Stimulated activated CD4-positive, alpha-beta T cell treated with anti-CD3 and anti-CD28 coated beads, Interleukin-2, amount 100 ng/mL, for 4 hours (primary cell): ENCODE data around the gene RYR3.
"Not testable (repeated sequence)": the region's sequence is repeated elsewhere in the genome, so short reads cannot be mapped to it uniquely, and the experiment has no call there.

Experiments used
- DNase-seq: peaks from one replicate; pipeline ENCODE4 v3.0.0-alpha.2; 2020; ENCODE audit warnings: low read depth

The RYR3 gene

DNA sequence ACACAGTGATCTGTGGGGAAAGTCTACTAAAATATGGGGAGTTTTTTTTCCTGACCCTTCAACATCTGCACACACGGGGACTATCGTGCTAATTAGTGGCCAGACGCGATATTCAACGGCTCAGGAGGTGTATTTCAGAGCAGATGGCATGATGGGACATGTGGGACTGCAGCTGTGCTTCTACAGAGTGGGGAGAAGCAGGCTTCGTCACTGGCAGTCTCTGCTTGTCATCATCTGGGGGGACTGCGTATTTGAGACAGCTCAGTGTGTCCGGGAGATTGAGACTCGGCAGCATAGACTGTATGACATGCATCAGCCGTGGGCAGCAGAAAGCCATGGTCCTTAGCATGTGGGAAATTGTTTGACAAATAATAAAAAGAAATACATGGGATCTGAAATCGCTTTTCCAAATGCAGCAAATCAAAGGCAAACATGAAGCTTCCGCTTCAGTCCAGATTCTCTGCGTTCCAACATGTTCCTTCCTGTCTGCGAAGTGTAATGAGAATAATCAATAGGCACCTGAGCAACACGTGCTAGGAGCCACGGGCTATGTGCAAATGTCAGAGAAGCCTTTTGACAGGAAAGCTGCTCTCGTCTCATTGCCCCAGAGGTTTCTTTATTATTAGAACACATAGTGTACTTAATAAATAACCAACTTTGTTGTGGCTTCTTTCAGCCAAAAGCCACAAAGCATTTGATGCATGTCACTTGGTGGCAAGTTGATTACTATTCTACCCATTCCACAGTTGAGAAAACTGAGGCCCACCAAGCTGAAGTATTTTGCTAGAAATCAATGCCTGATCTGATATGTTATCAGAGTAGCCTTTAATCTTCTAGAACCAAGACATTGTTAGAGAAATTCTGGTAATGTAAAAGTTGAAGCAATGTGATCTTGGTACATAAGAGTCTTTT is 276.3 kb downstream of the RYR3 start:
- no peak for DNase-seq

- no peak for DNase-seq
Observed at GRCh38 chr15:33587773-33588172, 277.0 kb downstream of the RYR3 start.

DNA sequence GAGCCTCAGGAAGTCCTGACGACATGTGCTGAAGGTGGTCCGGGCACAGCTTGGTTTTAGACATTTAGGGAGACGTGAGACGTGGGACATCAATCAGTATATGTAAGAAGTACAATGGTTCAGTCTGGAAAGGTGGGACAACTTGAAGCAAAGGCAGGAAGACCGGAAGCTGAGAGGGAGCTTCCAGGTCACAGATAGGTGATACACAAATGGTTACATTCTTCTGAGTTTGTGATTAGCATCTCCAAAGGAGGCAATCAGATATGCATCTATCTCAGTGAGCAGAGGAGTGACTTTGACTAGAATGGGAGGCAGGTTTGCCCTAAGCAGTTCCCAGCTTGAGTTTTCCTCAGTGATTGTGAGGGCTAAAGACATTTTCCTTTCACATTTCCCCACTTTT is 282.1 kb downstream of the RYR3 start:
- DNase-seq = no peak

DNA sequence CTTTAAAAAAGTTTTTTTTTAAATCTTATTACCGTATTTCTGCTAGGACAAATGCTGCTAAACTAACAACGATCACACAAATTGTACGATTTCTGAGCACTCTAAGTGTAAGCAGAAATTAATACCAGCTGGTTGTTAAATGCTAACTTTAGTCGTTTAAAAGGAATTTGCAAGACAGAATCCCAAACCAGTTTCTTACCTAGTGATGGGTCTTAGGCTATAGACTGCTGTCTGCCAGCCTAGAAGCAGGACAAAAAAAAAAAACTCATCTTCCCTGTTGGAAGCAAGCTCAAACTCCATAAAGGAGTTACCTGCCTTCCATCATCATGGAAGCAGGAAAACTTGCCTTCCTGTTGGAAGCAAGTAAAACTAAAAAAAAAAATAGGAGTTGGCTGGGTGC is 287.6 kb downstream of the RYR3 start:
- not testable (repeated sequence) for DNase-seq

GRCh38 chr15:33600212-33600611 is 289.4 kb downstream of the RYR3 start:
- DNase-seq = no peak

DNA sequence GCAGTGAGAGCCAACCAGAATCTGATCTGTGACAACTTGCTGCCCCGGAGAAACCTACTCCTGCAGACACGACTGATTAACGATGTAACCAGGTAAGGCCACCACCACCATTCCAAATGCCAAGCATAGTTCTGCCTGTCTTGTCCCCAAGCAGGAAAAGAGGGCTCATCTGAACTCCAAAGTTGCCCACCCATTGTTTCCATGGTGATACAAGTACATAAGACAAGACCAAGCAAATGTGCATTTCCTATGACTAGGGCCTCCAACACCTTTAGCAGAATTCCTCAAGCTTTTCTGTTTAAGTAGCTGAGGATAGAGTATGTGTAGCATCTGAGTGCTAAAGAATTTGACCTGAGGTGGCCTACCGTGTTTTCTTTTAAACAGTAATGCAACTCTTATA is 290.7 kb downstream of the RYR3 start:
- no peak for DNase-seq

GRCh38 chr15:33608714-33609113 is 297.9 kb downstream of the RYR3 start:
- DNase-seq = no peak

DNA sequence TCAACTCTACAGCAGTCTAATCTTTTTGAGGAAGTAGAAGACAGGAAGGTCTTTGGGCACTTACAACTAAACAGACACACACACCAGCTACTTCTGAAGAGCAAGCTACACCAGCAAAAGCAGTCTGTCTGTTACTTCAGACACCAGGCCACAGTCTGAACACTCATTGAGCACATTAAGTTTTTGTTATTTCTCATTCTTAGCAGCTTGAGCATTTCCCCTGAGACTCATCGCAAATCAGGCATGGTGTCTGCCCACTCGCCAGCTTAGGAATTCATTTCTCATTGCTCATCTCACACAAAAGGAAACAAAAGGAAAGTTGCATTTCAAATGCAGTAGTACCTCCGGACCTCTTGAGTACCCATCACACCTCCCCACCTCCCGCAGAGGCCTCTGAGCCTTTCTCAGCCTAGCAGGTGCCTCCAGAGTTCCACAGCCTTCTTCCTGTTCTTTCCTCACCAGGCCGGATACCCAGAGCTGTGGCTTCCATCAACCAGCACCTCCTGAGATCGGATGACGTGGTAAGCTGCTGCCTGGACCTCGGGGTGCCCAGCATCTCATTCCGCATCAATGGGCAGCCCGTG is 302.0 kb downstream of the RYR3 start:
- DNase-seq = no peak

DNA sequence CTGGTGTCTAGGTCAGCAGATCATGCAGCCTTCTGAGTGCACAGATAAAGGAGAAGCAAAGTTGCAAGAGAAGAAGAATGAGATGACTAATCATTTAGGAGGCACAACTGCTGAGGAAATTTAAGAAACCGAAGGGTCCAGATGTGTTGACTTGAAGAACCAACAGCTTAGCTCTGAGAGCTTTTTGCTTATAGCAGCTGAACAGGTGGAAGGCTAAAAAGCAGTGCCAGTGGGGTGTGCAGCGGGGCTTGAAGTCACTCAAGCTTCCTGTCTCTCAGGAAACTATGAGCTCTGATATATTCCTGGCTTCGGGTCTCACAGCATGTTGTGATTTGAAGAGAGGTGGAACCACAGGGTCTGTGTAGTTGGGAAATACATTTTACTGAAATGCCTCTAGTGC is 305.7 kb downstream of the RYR3 start:
- no peak for DNase-seq

DNA sequence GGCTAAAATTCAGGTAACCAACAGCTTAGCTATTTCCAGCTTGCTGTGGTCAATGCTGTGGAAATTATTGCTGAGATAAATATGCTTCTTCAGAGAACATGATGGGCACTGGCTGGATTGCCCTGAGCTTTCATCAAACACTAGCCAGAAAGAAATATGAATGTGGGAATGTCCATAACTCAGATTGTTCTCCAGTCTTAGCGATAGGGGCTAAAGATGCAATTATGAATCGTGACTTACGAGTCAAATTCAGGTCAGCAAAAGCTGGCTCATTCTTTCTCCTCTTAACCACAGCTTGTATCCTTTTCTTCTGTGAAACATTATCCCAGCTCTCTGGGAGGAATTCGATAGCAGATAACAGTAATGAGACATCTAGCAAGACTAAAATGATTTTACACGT is 307.6 kb downstream of the RYR3 start:
- DNase-seq = no peak

DNA sequence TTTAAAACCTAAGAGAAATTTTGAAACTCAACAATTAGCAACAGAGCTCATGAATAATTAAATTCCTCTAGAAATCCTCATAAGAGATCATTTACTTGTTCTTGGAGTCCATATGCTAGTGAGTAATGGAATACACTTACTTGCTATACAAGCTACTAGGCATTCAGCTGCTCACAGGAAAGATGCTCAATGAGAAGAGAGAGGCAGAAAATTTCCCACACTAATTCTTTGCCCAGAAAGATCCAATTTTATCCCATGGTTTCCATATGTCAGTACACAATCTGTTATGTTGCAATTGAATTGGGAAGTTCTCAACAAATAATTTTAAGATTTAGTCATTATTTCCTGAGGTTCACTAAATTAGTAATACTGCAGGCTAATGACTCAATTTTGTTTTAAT is 310.4 kb downstream of the RYR3 start:
- no peak for DNase-seq

GRCh38 chr15:33623010-33623409 is 312.2 kb downstream of the RYR3 start:
- no peak for DNase-seq

GRCh38 chr15:33624439-33624838 is 313.7 kb downstream of the RYR3 start:
- DNase-seq = no peak

GRCh38 chr15:33629647-33630046 is 318.9 kb downstream of the RYR3 start:
- no peak for DNase-seq

DNA sequence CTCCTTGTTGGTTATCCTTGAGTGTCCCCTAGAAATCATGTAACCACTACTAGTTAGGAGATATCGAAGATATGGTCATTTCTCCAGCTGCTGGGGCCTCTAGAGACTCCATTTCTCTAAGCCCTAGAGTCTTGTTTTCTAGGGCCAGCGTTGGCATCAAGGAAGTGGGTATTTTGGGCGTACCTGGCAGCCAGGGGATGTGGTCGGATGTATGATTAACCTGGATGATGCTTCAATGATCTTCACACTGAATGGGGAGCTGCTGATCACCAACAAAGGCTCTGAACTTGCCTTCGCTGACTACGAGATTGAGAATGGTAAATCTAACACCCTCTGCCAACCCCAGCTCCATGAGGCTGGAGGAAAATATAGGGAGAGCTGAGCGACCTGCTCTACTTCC is 325.5 kb downstream of the RYR3 start:
- no peak for DNase-seq

DNA sequence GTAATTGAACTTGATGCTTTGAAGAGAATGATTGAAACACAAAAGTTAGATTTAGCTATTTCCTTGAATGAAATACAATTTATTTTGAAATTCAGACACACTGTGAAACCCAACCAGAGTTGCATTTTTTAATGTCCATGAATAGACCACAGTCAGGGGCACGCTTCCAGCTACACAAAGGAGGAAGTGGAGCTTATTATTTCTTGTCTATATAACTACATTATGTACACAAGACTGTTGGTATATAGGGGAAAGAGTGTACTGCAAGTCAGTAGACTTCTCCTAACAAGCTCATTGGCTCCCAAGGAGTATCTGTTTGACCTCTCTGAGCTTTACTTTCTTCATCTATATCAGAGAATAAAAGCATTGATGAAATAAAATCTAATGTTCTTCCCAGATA is 326.2 kb downstream of the RYR3 start:
- no peak for DNase-seq

DNA sequence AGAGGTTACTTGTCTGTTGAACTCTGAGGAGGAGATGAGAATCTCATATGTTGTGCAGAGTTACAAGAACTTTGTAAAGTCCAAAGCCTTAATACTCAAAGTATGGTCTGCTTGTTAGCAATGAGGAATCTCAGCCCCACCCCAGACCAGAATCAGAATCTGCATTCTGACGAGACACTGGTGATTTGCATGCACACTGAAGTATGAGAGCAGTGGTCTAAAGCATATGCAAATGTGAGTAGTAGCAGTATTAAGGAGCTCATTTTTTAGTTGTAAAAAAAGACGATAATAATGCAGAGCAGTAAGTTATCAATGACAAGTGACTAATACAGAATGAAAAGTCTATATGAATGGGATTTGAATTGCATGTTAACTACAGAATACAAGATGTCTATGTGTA is 327.7 kb downstream of the RYR3 start:
- no peak for DNase-seq

GRCh38 chr15:33639051-33639450 is 328.3 kb downstream of the RYR3 start:
- no peak for DNase-seq

GRCh38 chr15:33639456-33639855 is 328.7 kb downstream of the RYR3 start:
- no peak for DNase-seq

GRCh38 chr15:33639978-33640377 is 329.2 kb downstream of the RYR3 start:
- DNase-seq = no peak

DNA sequence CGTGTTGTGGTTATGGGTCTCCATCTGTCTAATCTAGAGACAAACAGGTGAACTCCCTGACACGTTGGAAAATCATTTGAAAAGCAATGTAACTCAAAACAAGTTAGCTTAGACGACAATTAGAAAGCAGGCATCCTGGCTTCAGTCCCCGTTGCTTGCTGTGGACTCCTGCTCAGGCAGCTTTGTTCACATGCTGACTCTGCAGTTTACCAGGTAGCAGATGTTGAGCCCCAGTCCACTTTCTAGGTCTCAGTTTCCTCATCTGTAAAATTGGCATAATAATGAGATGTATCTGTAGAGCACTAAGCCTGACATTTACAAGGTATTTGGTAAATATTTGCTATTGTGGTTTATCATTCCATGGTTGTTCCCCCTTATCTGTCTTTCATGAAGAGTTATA is 330.3 kb downstream of the RYR3 start:
- DNase-seq = no peak

- no peak for DNase-seq
Observed at GRCh38 chr15:33644304-33644703, 333.5 kb downstream of the RYR3 start.

- no peak for DNase-seq
Observed at GRCh38 chr15:33646744-33647143, 336.0 kb downstream of the RYR3 start.
